Gastrocnemius medialis (tissue), 4 donors: ENCODE data around the gene SIGLEC5. TPM values are rescaled to one million over a fixed set of nuclear protein-coding genes. Genes with fewer than 3 reads are reported as not detected.

Experiments
- ATAC-seq, 2 donors: fragments of 150-250 bp; one replicate each; pipeline ENCODE4 v1.9.1; 2016
- DNase-seq, 2 donors: peaks; one replicate each; pipeline ENCODE4 v3.0.0-alpha.2; 2019
- H3K27ac ChIP-seq, 4 donors: fragments of 200-600 bp; sonication (generic); 1 replicate in 1 of 4; 2 replicates in 3 of 4; pipeline ENCODE4 v1.5.1; 2016 to 2018; ENCODE audit warnings: mild to moderate bottlenecking in 2 of 4, moderate library complexity in 1 of 4
- H3K27me3 ChIP-seq, 3 donors: fragments of 200-600 bp; sonication (generic) in 2 of 3; 1 replicate in 1 of 3; 2 replicates in 2 of 3; pipeline versions ENCODE4 v1.5.1 to v1.6.0; 2016 to 2019; ENCODE audit warnings: mild to moderate bottlenecking in 1 of 3, moderate library complexity in 1 of 3
- H3K36me3 ChIP-seq, 2 donors: fragments of 200-600 bp; sonication (generic) in 1 of 2; one replicate each; pipeline ENCODE4 v1.5.1; 2017 to 2018
- H3K4me1 ChIP-seq, 2 donors: fragments of 200-600 bp; sonication (generic) in 1 of 2; one replicate each; pipeline ENCODE4 v1.5.1; 2016 to 2017; ENCODE audit warnings: mild to moderate bottlenecking in 2 of 2
- H3K4me3 ChIP-seq, 4 donors: fragments of 200-600 bp; sonication (generic) in 3 of 4; 1 replicate in 1 of 4; 2 replicates in 3 of 4; pipeline ENCODE4 v1.5.1; 2016 to 2019; ENCODE audit warnings: mild to moderate bottlenecking in 2 of 4
- H3K9me3 ChIP-seq, 3 donors: fragments of 200-600 bp; sonication (generic) in 2 of 3; 1 replicate in 1 of 3; 2 replicates in 2 of 3; pipeline ENCODE4 v1.5.1; 2016 to 2019
- CTCF ChIP-seq, 5 experiments: fragments of 450-650 bp in 3 of 5; fragments of 200-600 bp in 2 of 5; sonication (generic) in 2 of 5; IDR thresholded peaks in 4 of 5; conservative IDR thresholded peaks in 1 of 5; 1 replicate in 4 of 5; 2 replicates in 1 of 5; pipeline ENCODE4 v1.5.1; 2016 to 2019; ENCODE audit warnings: antibody characterized with exemption in 5 of 5, mild to moderate bottlenecking in 3 of 5, moderate library complexity in 3 of 5
- POLR2A ChIP-seq, 2 donors: fragments of 450-650 bp; IDR thresholded peaks; one replicate each; pipeline ENCODE4 v1.6.1; 2017; ENCODE audit warnings: antibody characterized with exemption in 2 of 2, mild to moderate bottlenecking in 2 of 2, moderate library complexity in 2 of 2
- in situ Hi-C, 4 donors: fragments of 200-750 bp; cut with MboI; loops; one replicate each; pipeline versions ENCODE4 v1.15.0 to v1.8.0; 2017; ENCODE audit warnings: low sequenced_read_pairs in 4 of 4
- intact Hi-C: fragments of 100-400 bp; cut with DNase I; formaldehyde crosslinking; loops from one replicate; pipeline ENCODE4 v1.15.1; 2023; ENCODE audit warnings: low total_unique reads
- total RNA-seq, 4 donors: library from RNA; depleted of rRNA; stranded (reverse); fragments of >200 nt; gene quantifications; one replicate each; pipeline versions ENCODE4 v1.1.0 to v1.2.3, GENCODE V29; 2016

Gene SIGLEC5
- total RNA-seq, 4 donors from 2014 or later, result 0.18 to 1.0 TPM; not detected in 2

GRCh38 chr19:51627491-51628138 is 2.6 kb downstream of the SIGLEC5 start:
- H3K9me3 ChIP-seq, result no peaks in the 10 kb centered on the region
- in situ Hi-C loops (no loop called here), intact Hi-C loops (no loop called here)
- H3K4me3 ChIP-seq, result no peak overlapping the region
- no peaks in the 10 kb centered on the region for H3K4me1 ChIP-seq
- H3K36me3 ChIP-seq, result no peaks in the 10 kb centered on the region
- no peak for ATAC-seq
- TF ChIP-seq POLR2A (IDR thresholded peaks at IDR 0.05), result no peak
- no peak for TF ChIP-seq CTCF (IDR thresholded peaks at IDR 0.05 in 4 of 5, conservative IDR thresholded peaks at IDR 0.05 in 1 of 5)
- no peak for DNase-seq
- no peaks in the 10 kb centered on the region for H3K27me3 ChIP-seq
- no peak overlapping the region for H3K27ac ChIP-seq

GRCh38 chr19:51626675-51627074 is 3.5 kb downstream of the SIGLEC5 start:
- TF ChIP-seq CTCF (IDR thresholded peaks at IDR 0.05 in 4 of 5, conservative IDR thresholded peaks at IDR 0.05 in 1 of 5), result no peak
- TF ChIP-seq POLR2A (IDR thresholded peaks at IDR 0.05), result no peak
- DNase-seq (no peak), ATAC-seq (no peak)
- in situ Hi-C loops (no loop called here), intact Hi-C loops (no loop called here)
- Histone ChIP-seq H3K4me3 (no peak overlapping the region), H3K27ac (no peak overlapping the region), H3K36me3 (no peaks in the 10 kb centered on the region), H3K9me3 (no peaks in the 10 kb centered on the region), H3K4me1 (no peaks in the 10 kb centered on the region), H3K27me3 (no peaks in the 10 kb centered on the region)

GRCh38 chr19:51621178-51621577 is 9.0 kb downstream of the SIGLEC5 start:
- Histone ChIP-seq H3K4me1 (no peaks in the 10 kb centered on the region), H3K4me3 (no peak overlapping the region), H3K27me3 (no peaks in the 10 kb centered on the region), H3K27ac (no peak overlapping the region), H3K36me3 (no peaks in the 10 kb centered on the region), H3K9me3 (no peaks in the 10 kb centered on the region)
- in situ Hi-C loops, result no loop called here
- no peak for TF ChIP-seq POLR2A (IDR thresholded peaks at IDR 0.05)
- DNase-seq, result no peak
- ATAC-seq, result no peak
- intact Hi-C loops, result no loop called here

GRCh38 chr19:51615991-51616390 is 14.2 kb downstream of the SIGLEC5 start:
- no peak overlapping the region for H3K4me3 ChIP-seq
- ATAC-seq (no peak), DNase-seq (no peak)
- no peaks in the 10 kb centered on the region for H3K4me1 ChIP-seq
- no peak for TF ChIP-seq POLR2A (IDR thresholded peaks at IDR 0.05)
- no peak for TF ChIP-seq CTCF (IDR thresholded peaks at IDR 0.05 in 4 of 5, conservative IDR thresholded peaks at IDR 0.05 in 1 of 5)
- H3K27me3 ChIP-seq, result peaks cover 0 to 9% (median 6%) of the 10 kb centered on the region in 3 donors
- no peaks in the 10 kb centered on the region for H3K9me3 ChIP-seq
- in situ Hi-C loops, result no loop called here
- intact Hi-C loops, result no loop called here
- H3K36me3 ChIP-seq, result no peaks in the 10 kb centered on the region
- H3K27ac ChIP-seq, result no peak overlapping the region

GRCh38 chr19:51614789-51615188 is 15.4 kb downstream of the SIGLEC5 start:
- ATAC-seq (no peak), DNase-seq (no peak)
- Histone ChIP-seq H3K27ac (no peak overlapping the region), H3K9me3 (no peaks in the 10 kb centered on the region), H3K36me3 (no peaks in the 10 kb centered on the region), H3K4me1 (no peaks in the 10 kb centered on the region), H3K4me3 (no peak overlapping the region), H3K27me3 (peaks cover 0 to 9% (median 6%) of the 10 kb centered on the region in 3 donors)
- in situ Hi-C loops (no loop called here), intact Hi-C loops (no loop called here)
- no peak for TF ChIP-seq CTCF (IDR thresholded peaks at IDR 0.05 in 4 of 5, conservative IDR thresholded peaks at IDR 0.05 in 1 of 5)
- no peak for TF ChIP-seq POLR2A (IDR thresholded peaks at IDR 0.05)
